Right lobe of liver (tissue), 4 donors: ENCODE measurements around the gene SFPQ.

Experiments
- CTCF ChIP-seq, 4 donors: fragments of 200-600 bp in 3 of 4; fragments of 450-650 bp in 1 of 4; IDR thresholded peaks; one replicate each; pipeline versions ENCODE4 v1.5.1 to v1.8.0; 2016 to 2022; ENCODE audit warnings: antibody characterized with exemption in 4 of 4, mild to moderate bottlenecking in 2 of 4
- POLR2A ChIP-seq: fragments of 450-650 bp; IDR thresholded peaks from one replicate; pipeline ENCODE4 v1.6.1; 2017; ENCODE audit warnings: antibody characterized with exemption, mild to moderate bottlenecking
- donor health status: DM: no; HTN: no; CAD: no.
- donor health status: DM: no; HTN: no; CAD: no.
- donor health status: DM: no; HTN: yes; CAD: no.

DNA sequence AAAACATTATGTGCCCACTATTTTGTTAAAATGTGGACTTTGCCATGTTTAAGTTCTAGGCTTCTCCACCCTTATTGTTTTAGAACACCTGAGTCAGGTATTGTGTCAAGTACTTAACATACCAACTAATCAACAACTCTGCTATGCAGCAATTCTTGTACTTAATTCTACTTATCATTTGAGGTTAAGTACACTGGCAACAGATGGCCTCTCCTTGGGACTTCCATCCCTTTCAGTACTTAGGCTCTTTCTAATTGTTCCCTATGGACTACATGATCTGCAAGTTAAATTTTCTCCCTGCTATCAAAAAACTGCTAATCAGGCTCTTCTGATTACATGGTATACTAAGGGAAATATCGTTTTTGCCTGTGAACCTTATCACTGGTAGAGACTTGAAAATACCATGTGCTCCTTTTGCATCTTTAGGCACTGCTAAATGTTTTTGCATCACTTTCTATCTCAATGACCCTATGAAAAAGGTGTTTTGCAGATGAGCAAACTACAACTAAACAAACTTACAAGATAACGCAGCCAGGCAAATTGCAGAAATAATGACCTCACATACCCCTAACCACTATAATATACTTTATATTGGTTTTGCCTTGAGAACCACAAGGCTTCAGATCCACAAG lies 18.9 kb downstream of the SFPQ start:
- TF ChIP-seq CTCF (IDR thresholded peaks at IDR 0.05), result no peak
- TF ChIP-seq POLR2A, result no peak
